GM23248 (cell line): Measurements from ENCODE around the gene PINK1.

Experiments
- EZH2 ChIP-seq: fragments of 200-600 bp; sonication (generic); IDR thresholded peaks from 2 replicates; pipeline ENCODE4 v1.6.1; 2018; ENCODE audit warnings: antibody characterized with exemption, mild to moderate bottlenecking; ENCODE audit not compliant: insufficient read depth, poor library complexity, severe bottlenecking
- EZH2phosphoT487 ChIP-seq: fragments of 200-600 bp; sonication (generic); IDR thresholded peaks from 2 replicates; pipeline ENCODE4 v1.6.1; 2018; ENCODE audit warnings: antibody characterized with exemption, moderate library complexity, mild to moderate bottlenecking, low read depth; ENCODE audit not compliant: insufficient read depth

GRCh38 chr1:20634065-20634593 lies 871 bp downstream of the PINK1 start:
- no peak for TF ChIP-seq EZH2
- no peak for TF ChIP-seq EZH2phosphoT487
